GM20000 (cell line): Measurements from ENCODE around the gene EIF2A.
A peak's percentile ranks its signal among the peaks of the same experiment; 100 is the strongest.

Source experiments
- DNase-seq: peaks from one replicate; pipeline ENCODE4 v3.0.0; 2012; ENCODE audit warnings: low spot score
- CTCF ChIP-seq: IDR thresholded peaks from 2 replicates; pipeline ENCODE4 v1.5.1; 2012; ENCODE audit warnings: mild to moderate bottlenecking, control low read depth; ENCODE audit errors: extremely low read depth, missing control alignments

Gene EIF2A

GRCh38 chr3:150626148-150626930, 79.8 kb downstream of the EIF2A start:
- no peak for TF ChIP-seq CTCF
- no peak for DNase-seq

GRCh38 chr3:150627557-150627956, 81.0 kb downstream of the EIF2A start:
- no peak for TF ChIP-seq CTCF
- no peak for DNase-seq

- DNase-seq, result no peak
- TF ChIP-seq CTCF, result no peak
Measured at GRCh38 chr3:150631515-150632221, 85.1 kb downstream of the EIF2A start.

- no peak for DNase-seq
- TF ChIP-seq CTCF, result no peak
Measured at GRCh38 chr3:150635076-150635475, 88.5 kb downstream of the EIF2A start.

- peak; percentile 51 for DNase-seq
- TF ChIP-seq CTCF, result no peak
Measured at GRCh38 chr3:150635526-150635925, 88.9 kb downstream of the EIF2A start.
